ENCODE results near the gene TCF20.

GRCh38 chr22:42318967-42319366 is 48.5 kb upstream of the TCF20 start:
- TF ChIP-seq EZH2phosphoT487 (IDR thresholded peaks at IDR 0.05; ENCODE audit: insufficient read depth, low read depth) (no peak), EZH2 (IDR thresholded peaks at IDR 0.05; ENCODE audit: insufficient read depth, poor library complexity, severe bottlenecking) (no peak)
